ENCODE results near the gene ODC1. TPM values are rescaled to one million over a fixed set of nuclear protein-coding genes. Genes with fewer than 3 reads are reported as not detected.

The ODC1 gene
- total and polyA plus RNA-seq, 2 of the 4 experiments (the other 2 are of a cell fraction) = 117 to 204 TPM

GRCh38 chr2:10410001-10410822, 37.9 kb downstream of the ODC1 start:
- ChIA-PET CTCF (interaction anchor here (0.9 to 2.3 kb wide), 10 partner anchors 9 to 342 kb away, joined by 3 to 13 read pairs (median 4); partner anchors contain the start of gene HPCAL1), POLR2A (ENCODE audit: unreplicated experiment) (no interaction called here)
- Histone ChIP-seq H4K20me1 (ENCODE audit: insufficient read depth, low read length) (peaks cover 19% of the 10 kb centered on the region), H3K9me1 (ENCODE audit: insufficient read depth, low read length) (peaks cover 15% of the 10 kb centered on the region), H3K4me1 (ENCODE audit: control insufficient read depth, insufficient read depth, low read length) (peaks cover 13% of the 10 kb centered on the region), H3K27ac (ENCODE audit: insufficient read depth, low read length) (no peak overlapping the region), H4K91ac (ENCODE audit: insufficient read depth, low read depth, low read length) (no peak overlapping the region), H2AFZ (replicated peaks; ENCODE audit: low read length, poor library complexity) (no peak overlapping the region), H3K4me2 (ENCODE audit: low read depth, low read length) (no peak overlapping the region), H3K9ac (ENCODE audit: low read depth, low read length) (no peak overlapping the region), H3K79me1 (ENCODE audit: low read depth in 1 of 2, low read length in 2 of 2) (peaks cover 0 to 18% of the 10 kb centered on the region in 2 experiments; a peak in 2 of 4 replicates), H2BK120ac (ENCODE audit: low read depth, low read length) (no peak overlapping the region), H2BK20ac (ENCODE audit: low read depth, low read length) (no peak overlapping the region), H3K9me3 (ENCODE audit: control insufficient read depth, insufficient read depth, low read length) (no peaks in the 10 kb centered on the region), H3K27me3 (ENCODE audit: control insufficient read depth, insufficient read depth, low read length) (no peaks in the 10 kb centered on the region), H3K23ac (ENCODE audit: low read depth, low read length) (no peak overlapping the region), H3K4me3 (ENCODE audit: insufficient read depth, low read depth, low read length) (no peak overlapping the region), H2AK9ac (replicated peaks; ENCODE audit: low read depth, low read length, poor library complexity) (no peak overlapping the region), H2AK5ac (ENCODE audit: low read depth, low read length) (no peak overlapping the region), H4K5ac (ENCODE audit: low read depth, low read length) (no peak overlapping the region), H4K8ac (ENCODE audit: low read depth in 2 of 2, low read length in 2 of 2) (no peak overlapping the region), H3K14ac (replicated peaks; ENCODE audit: low read depth, low read length) (no peak overlapping the region), H3K18ac (ENCODE audit: low read depth, low read length) (no peak overlapping the region), H2BK15ac (ENCODE audit: low read depth, low read length) (no peak overlapping the region), H2BK5ac (ENCODE audit: low read depth, low read length, poor library complexity, severe bottlenecking) (no peak overlapping the region), H3K4ac (ENCODE audit: low read depth, low read length) (no peak overlapping the region), H3K36me3 (ENCODE audit: control insufficient read depth, insufficient read depth, low read length) (no peaks in the 10 kb centered on the region), H3K56ac (ENCODE audit: extremely low read depth, insufficient read depth, low read length) (no peak overlapping the region)
- 89% methylated on average over 6 of the region's 14 CpGs; no CpG with 5 or more reads in 1 of the 2 experiments for WGBS, 2 experiments (ENCODE audit: extremely low coverage in 2 of 2, insufficient read length in 1 of 2)
- in situ Hi-C loops (cut with MboI; ENCODE audit: low sequenced_read_pairs) (no loop called here), dilution Hi-C loops (cut with HindIII; ENCODE audit: low sequenced_read_pairs, unreplicated experiment) (no loop called here), intact Hi-C loops (cut with micrococcal nuclease) (no loop called here)
- DNase-seq = no peak
- ATAC-seq (ENCODE audit: low read depth) = no peak
- no TSS peak for BruUV-seq (replicated peaks)
- no peak for TF ChIP-seq MAZ (IDR thresholded peaks at IDR 0.05; ENCODE audit: borderline replicate concordance, low read depth, low read length)
- TF ChIP-seq, protein P1, sequence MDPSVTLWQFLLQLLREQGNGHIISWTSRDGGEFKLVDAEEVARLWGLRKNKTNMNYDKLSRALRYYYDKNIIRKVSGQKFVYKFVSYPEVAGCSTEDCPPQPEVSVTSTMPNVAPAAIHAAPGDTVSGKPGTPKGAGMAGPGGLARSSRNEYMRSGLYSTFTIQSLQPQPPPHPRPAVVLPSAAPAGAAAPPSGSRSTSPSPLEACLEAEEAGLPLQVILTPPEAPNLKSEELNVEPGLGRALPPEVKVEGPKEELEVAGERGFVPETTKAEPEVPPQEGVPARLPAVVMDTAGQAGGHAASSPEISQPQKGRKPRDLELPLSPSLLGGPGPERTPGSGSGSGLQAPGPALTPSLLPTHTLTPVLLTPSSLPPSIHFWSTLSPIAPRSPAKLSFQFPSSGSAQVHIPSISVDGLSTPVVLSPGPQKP (IDR thresholded peaks at IDR 0.05; ENCODE audit: borderline replicate concordance, low read depth, low read length) = no peak
- TF ChIP-seq SMC3 (IDR thresholded peaks at IDR 0.05; ENCODE audit: low read depth, low read length) = no peak
- no peak for TF ChIP-seq NFE2L2 (IDR thresholded peaks at IDR 0.05; ENCODE audit: low read depth, low read length)
- TF ChIP-seq CHD1 (IDR thresholded peaks at IDR 0.05; ENCODE audit: low read depth, low read length) = no peak
- no peak for TF ChIP-seq RCOR1 (IDR thresholded peaks at IDR 0.05; ENCODE audit: insufficient replicate concordance, low read length)
- TF ChIP-seq BHLHE40 (IDR thresholded peaks at IDR 0.05; ENCODE audit: low read depth, low read length) = no peak
- TF ChIP-seq, protein P2, sequence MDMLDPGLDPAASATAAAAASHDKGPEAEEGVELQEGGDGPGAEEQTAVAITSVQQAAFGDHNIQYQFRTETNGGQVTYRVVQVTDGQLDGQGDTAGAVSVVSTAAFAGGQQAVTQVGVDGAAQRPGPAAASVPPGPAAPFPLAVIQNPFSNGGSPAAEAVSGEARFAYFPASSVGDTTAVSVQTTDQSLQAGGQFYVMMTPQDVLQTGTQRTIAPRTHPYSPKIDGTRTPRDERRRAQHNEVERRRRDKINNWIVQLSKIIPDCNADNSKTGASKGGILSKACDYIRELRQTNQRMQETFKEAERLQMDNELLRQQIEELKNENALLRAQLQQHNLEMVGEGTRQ (IDR thresholded peaks at IDR 0.05; ENCODE audit: low read depth, low read length) = no peak
- no peak for TF ChIP-seq CTCF (conservative IDR thresholded peaks at IDR 0.05; ENCODE audit: low read depth, low read length)
- no peak for TF ChIP-seq RAD21 (IDR thresholded peaks at IDR 0.05; ENCODE audit: low read length)
- TF ChIP-seq CEBPB (IDR thresholded peaks at IDR 0.05; ENCODE audit: low read depth, low read length) = no peak
- TF ChIP-seq FOS (IDR thresholded peaks at IDR 0.05; ENCODE audit: low read depth, low read length) = no peak
- no peak for TF ChIP-seq MXI1 (IDR thresholded peaks at IDR 0.05; ENCODE audit: borderline replicate concordance, low read depth, low read length)
- TF ChIP-seq RFX5 (IDR thresholded peaks at IDR 0.05; ENCODE audit: low read depth, low read length) = no peak

Measured in IMR-90 (cell line).